NCI-H82 (cell line): ENCODE results near the gene CST1.
"Not testable (repeated sequence)": the region's sequence is repeated elsewhere in the genome, so short reads cannot be mapped to it uniquely, and the experiment has no call there.

Source experiments
- DNase-seq: peaks from one replicate; lab custom pipeline; 2025; lab: John Stamatoyannopoulos, UW

Gene CST1

GRCh38 chr20:23750786-23751185, at the start of gene CST1:
Gene CST1 (minus strand): TSS chr20:23750935. CDS start chr20:23750866, 69 bp downstream.
- DNase-seq, result not testable (repeated sequence)

GRCh38 chr20:23799216-23799847, 48.6 kb upstream of the CST1 start:
- DNase-seq, result peak; percentile 68

- DNase-seq, result no peak
Measured at GRCh38 chr20:23795526-23795925, 44.8 kb upstream of the CST1 start.

GRCh38 chr20:23794841-23795240, 44.1 kb upstream of the CST1 start:
- DNase-seq, result no peak

GRCh38 chr20:23794065-23794464, 43.3 kb upstream of the CST1 start:
- DNase-seq, result no peak

GRCh38 chr20:23783447-23783846, 32.7 kb upstream of the CST1 start:
- no peak for DNase-seq

- DNase-seq, result peak; percentile 62
Measured at GRCh38 chr20:23782366-23782983, 31.7 kb upstream of the CST1 start.

- DNase-seq, result not testable (repeated sequence)
Measured at GRCh38 chr20:23778676-23779075, 27.9 kb upstream of the CST1 start.

GRCh38 chr20:23777380-23777779, 26.6 kb upstream of the CST1 start:
- not testable (repeated sequence) for DNase-seq

GRCh38 chr20:23776067-23776771, 25.5 kb upstream of the CST1 start:
- peak; percentile 27 for DNase-seq

GRCh38 chr20:23774081-23774480, 23.3 kb upstream of the CST1 start:
- no peak for DNase-seq

GRCh38 chr20:23773579-23773978, 22.8 kb upstream of the CST1 start:
- DNase-seq, result no peak

GRCh38 chr20:23773127-23773526, 22.4 kb upstream of the CST1 start:
- DNase-seq, result peak; percentile 70

GRCh38 chr20:23772074-23772473, 21.3 kb upstream of the CST1 start:
- DNase-seq, result no peak

- no peak for DNase-seq
Measured at GRCh38 chr20:23770384-23770783, 19.6 kb upstream of the CST1 start.

GRCh38 chr20:23768520-23768919, 17.8 kb upstream of the CST1 start:
- not testable (repeated sequence) for DNase-seq

GRCh38 chr20:23766531-23766930, 15.8 kb upstream of the CST1 start:
- no peak for DNase-seq

GRCh38 chr20:23765578-23765977, 14.8 kb upstream of the CST1 start:
- no peak for DNase-seq

- DNase-seq, result not testable (repeated sequence)
Measured at GRCh38 chr20:23764630-23765029, 13.9 kb upstream of the CST1 start.

GRCh38 chr20:23763345-23763744, 12.6 kb upstream of the CST1 start:
- DNase-seq, result no peak

- no peak for DNase-seq
Measured at GRCh38 chr20:23759306-23759940, 8.7 kb upstream of the CST1 start.

GRCh38 chr20:23756792-23757191, 6.1 kb upstream of the CST1 start:
- peak; percentile 51 for DNase-seq

- DNase-seq, result not testable (repeated sequence)
Measured at GRCh38 chr20:23755131-23755611, 4.4 kb upstream of the CST1 start.
